OCI-LY1 (cell line): ENCODE results near the gene CSDE1.
"Not testable (repeated sequence)": the region's sequence is repeated elsewhere in the genome, so short reads cannot be mapped to it uniquely, and the experiment has no call there.

Experiments
- H2AFZ ChIP-seq: fragments of 200-600 bp; sonication (generic), shearing (Covaris generic); 2 replicates; pipeline ENCODE4 v1.6.0; 2014; ENCODE audit warnings: antibody characterized with exemption, mild to moderate bottlenecking, low read length
- H3F3A ChIP-seq: fragments of 200-600 bp; sonication (generic), shearing (Covaris generic); 2 replicates; pipeline ENCODE4 v1.6.0; 2014; ENCODE audit warnings: mild to moderate bottlenecking, antibody characterized with exemption, low read length, moderate library complexity; ENCODE audit not compliant: insufficient read depth
- H3K27ac ChIP-seq: fragments of 200-600 bp; sonication (generic); 2 replicates; pipeline ENCODE4 v1.5.1; 2014; ENCODE audit warnings: low read length, mixed run types, mild to moderate bottlenecking, low read depth; ENCODE audit not compliant: poor library complexity, severe bottlenecking
- H3K27me3 ChIP-seq: fragments of 200-600 bp; sonication (generic); 2 replicates; pipeline ENCODE4 v1.6.0; 2014; ENCODE audit warnings: antibody characterized with exemption, mild to moderate bottlenecking, low read length, moderate library complexity; ENCODE audit not compliant: insufficient read depth
- H3K36me3 ChIP-seq: fragments of 200-600 bp; sonication (generic); 2 replicates; pipeline ENCODE4 v1.6.1; 2014; ENCODE audit warnings: mild to moderate bottlenecking, antibody characterized with exemption, low read length, moderate library complexity, mixed read lengths; ENCODE audit not compliant: insufficient read depth
- H3K4me1 ChIP-seq: fragments of 200-600 bp; sonication (generic); 2 replicates; pipeline ENCODE4 v1.5.1; 2014; ENCODE audit warnings: mild to moderate bottlenecking, low read length, moderate library complexity; ENCODE audit not compliant: insufficient read depth, severe bottlenecking
- H3K4me2 ChIP-seq: fragments of 200-600 bp; sonication (generic), shearing (Covaris generic); 2 replicates; pipeline ENCODE4 v1.6.1; 2014; ENCODE audit warnings: low read length
- H3K4me3 ChIP-seq: fragments of 200-600 bp; sonication (generic); 2 replicates; pipeline ENCODE4 v1.5.1; 2014; ENCODE audit warnings: low read length, low read depth, mild to moderate bottlenecking, mixed read lengths; ENCODE audit not compliant: poor library complexity, severe bottlenecking
- H3K79me2 ChIP-seq: fragments of 200-600 bp; shearing (Covaris generic); 2 replicates; pipeline ENCODE4 v1.6.1; 2016; ENCODE audit warnings: mixed run types, low read length, mixed read lengths; ENCODE audit not compliant: insufficient read depth
- H3K9ac ChIP-seq: fragments of 200-600 bp; sonication (generic), shearing (Covaris generic); 2 replicates; pipeline ENCODE4 v1.6.1; 2014; ENCODE audit warnings: mild to moderate bottlenecking, low read length, mixed read lengths
- H3K9me2 ChIP-seq: fragments of 200-600 bp; sonication (generic), shearing (Covaris generic); 2 replicates; pipeline ENCODE4 v1.6.1; 2014; ENCODE audit warnings: low read depth, mild to moderate bottlenecking, low read length, mixed read lengths
- H3K9me3 ChIP-seq: fragments of 200-600 bp; shearing (Covaris generic); 2 replicates; pipeline ENCODE4 v1.6.1; 2014; ENCODE audit warnings: low read length, mixed read lengths
- H4K20me1 ChIP-seq: fragments of 200-600 bp; sonication (generic), shearing (Covaris generic); 2 replicates; pipeline ENCODE4 v1.6.0; 2016; ENCODE audit warnings: mild to moderate bottlenecking, low read length; ENCODE audit not compliant: insufficient read depth
- EZH2 ChIP-seq: fragments of 200-600 bp; sonication (generic), shearing (Covaris generic); IDR thresholded peaks from 2 replicates; pipeline ENCODE4 v1.8.0; 2017; ENCODE audit warnings: borderline replicate concordance, mixed run types, mild to moderate bottlenecking, antibody characterized with exemption, low read length, moderate library complexity, mixed read lengths
- TF ChIP-seq, protein P1 (sequence below): fragments of 200-600 bp; sonication (generic), shearing (Covaris generic); IDR thresholded peaks from 2 replicates; pipeline ENCODE4 v1.5.1; 2017; ENCODE audit warnings: mild to moderate bottlenecking, antibody characterized with exemption, low read length, moderate library complexity, mixed read lengths

The CSDE1 gene

DNA sequence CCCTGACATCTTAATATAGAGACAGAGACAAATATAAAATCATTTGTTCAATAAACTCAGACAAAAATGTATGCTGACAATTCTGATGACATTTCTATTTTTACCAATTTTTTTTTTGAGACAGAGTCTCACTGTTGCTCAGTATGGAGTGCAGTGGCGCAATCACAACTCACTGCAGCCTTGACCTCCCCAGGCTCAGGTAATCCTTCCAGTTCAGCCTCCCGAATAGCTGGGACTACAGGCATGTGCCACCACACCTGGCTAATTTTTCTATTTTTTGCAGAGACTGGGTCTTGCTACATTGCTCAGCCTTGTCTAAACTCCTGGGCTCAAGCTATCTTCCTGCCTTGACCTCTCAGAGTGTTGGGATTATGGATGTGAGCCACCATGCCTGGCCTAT is 36.3 kb upstream of the CSDE1 start:
- H3K9me2 ChIP-seq = no peaks in the 10 kb centered on the region
- H3K4me3 ChIP-seq = no peak overlapping the region
- H3K27ac ChIP-seq = no peak overlapping the region
- no peak overlapping the region for H3K9ac ChIP-seq
- no peaks in the 10 kb centered on the region for H3F3A ChIP-seq
- H3K9me3 ChIP-seq = no peaks in the 10 kb centered on the region
- H4K20me1 ChIP-seq = no peaks in the 10 kb centered on the region
- no peaks in the 10 kb centered on the region for H3K36me3 ChIP-seq
- no peaks in the 10 kb centered on the region for H3K79me2 ChIP-seq
- no peaks in the 10 kb centered on the region for H3K4me1 ChIP-seq
- H3K27me3 ChIP-seq = no peaks in the 10 kb centered on the region
- no peak overlapping the region for H2AFZ ChIP-seq
- no peak overlapping the region for H3K4me2 ChIP-seq
- TF ChIP-seq, protein P1, sequence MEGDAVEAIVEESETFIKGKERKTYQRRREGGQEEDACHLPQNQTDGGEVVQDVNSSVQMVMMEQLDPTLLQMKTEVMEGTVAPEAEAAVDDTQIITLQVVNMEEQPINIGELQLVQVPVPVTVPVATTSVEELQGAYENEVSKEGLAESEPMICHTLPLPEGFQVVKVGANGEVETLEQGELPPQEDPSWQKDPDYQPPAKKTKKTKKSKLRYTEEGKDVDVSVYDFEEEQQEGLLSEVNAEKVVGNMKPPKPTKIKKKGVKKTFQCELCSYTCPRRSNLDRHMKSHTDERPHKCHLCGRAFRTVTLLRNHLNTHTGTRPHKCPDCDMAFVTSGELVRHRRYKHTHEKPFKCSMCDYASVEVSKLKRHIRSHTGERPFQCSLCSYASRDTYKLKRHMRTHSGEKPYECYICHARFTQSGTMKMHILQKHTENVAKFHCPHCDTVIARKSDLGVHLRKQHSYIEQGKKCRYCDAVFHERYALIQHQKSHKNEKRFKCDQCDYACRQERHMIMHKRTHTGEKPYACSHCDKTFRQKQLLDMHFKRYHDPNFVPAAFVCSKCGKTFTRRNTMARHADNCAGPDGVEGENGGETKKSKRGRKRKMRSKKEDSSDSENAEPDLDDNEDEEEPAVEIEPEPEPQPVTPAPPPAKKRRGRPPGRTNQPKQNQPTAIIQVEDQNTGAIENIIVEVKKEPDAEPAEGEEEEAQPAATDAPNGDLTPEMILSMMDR = no peak
- no peak for TF ChIP-seq EZH2

DNA sequence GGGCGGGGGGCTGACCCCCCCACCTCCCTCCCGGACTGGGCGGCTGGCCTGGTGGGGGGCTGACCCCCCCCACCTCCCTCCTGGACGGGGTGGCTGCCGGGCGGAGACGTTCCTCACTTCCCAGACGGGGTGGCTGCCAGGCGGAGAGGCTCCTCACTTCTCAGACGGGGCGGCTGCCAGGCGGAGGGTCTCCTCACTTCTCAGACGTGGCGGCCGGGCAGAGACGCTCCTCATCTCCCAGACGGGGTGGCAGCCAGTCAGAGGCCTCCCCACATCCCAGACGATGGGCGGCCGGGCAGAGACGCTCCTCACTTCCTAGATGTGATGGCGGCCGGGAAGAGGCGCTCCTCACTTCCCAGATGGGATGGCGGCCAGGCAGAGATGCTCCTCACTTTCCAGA is 32.8 kb upstream of the CSDE1 start:
- not testable (repeated sequence) for H3K27ac ChIP-seq, H3K27me3 ChIP-seq, H3K4me3 ChIP-seq, H3K36me3 ChIP-seq, H3F3A ChIP-seq, H2AFZ ChIP-seq, H3K79me2 ChIP-seq, H3K9me3 ChIP-seq, H3K9me2 ChIP-seq, H4K20me1 ChIP-seq, H3K4me1 ChIP-seq, H3K4me2 ChIP-seq, H3K9ac ChIP-seq

DNA sequence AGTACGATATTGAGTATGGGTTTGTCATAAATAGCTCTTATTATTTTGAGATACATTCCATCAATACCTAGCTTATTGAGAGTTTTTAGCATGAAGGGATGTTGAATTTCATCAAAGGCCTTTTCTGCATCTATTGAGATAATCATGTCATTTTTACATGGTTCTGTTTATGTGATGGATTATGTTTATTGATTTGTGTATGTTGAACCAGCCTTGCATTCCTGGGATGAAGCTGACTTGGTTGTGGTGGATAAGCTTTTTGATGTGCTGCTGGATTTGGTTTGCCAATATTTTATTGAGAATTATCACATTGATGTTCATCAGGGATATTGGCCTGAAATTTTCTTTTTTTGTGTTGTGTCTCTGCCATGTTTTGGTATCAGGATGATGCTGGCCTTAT is 28.7 kb upstream of the CSDE1 start:
- not testable (repeated sequence) for H3K4me3 ChIP-seq, H3K36me3 ChIP-seq, H2AFZ ChIP-seq, H3K4me1 ChIP-seq, H3K4me2 ChIP-seq, H3K9ac ChIP-seq, H3K27me3 ChIP-seq, H3F3A ChIP-seq, H3K9me3 ChIP-seq, H3K27ac ChIP-seq, H3K9me2 ChIP-seq, H3K79me2 ChIP-seq, H4K20me1 ChIP-seq

DNA sequence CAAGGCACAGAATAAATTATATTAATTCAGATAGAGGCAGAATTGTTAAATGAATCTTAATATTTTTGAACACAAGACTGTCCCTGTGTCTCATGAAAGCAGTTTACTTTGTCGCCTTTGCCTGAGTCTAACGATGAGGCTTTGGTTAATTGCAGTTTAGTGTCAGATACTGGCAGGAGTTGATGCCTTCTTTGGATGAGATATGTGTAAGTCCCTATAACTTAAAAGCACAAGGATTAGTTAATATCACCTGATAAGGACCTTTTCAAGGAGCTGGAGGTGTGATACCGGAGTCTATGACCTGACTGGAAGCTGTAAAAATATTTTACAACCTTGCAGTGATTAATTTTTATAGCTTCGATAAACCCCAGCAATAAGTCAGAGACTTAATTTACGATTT is 24.7 kb upstream of the CSDE1 start:
- H3K9ac ChIP-seq = no peak overlapping the region
- no peak overlapping the region for H3K4me2 ChIP-seq
- peaks cover 14% of the 10 kb centered on the region for H3K36me3 ChIP-seq
- H3K27ac ChIP-seq = no peak overlapping the region
- H3F3A ChIP-seq = no peaks in the 10 kb centered on the region
- peaks cover 14% of the 10 kb centered on the region for H3K79me2 ChIP-seq
- H2AFZ ChIP-seq = no peak overlapping the region
- no peaks in the 10 kb centered on the region for H3K9me3 ChIP-seq
- no peak overlapping the region for H3K4me3 ChIP-seq
- no peaks in the 10 kb centered on the region for H3K27me3 ChIP-seq
- H4K20me1 ChIP-seq = no peaks in the 10 kb centered on the region
- TF ChIP-seq, protein P1 = no peak
- TF ChIP-seq EZH2 = no peak
- peaks cover 16% of the 10 kb centered on the region for H3K4me1 ChIP-seq
- H3K9me2 ChIP-seq = no peaks in the 10 kb centered on the region
